GM19351 (cell line): ENCODE data around the gene SYNPO.

Experiments used
- ATAC-seq: cut with Tn5 transposase; IDR thresholded peaks from one replicate; pipeline ENCODE4 v1.9.1; 2021; ENCODE audit warnings: mild to moderate bottlenecking, moderate library complexity; ENCODE audit not compliant: unreplicated experiment

SYNPO gene

DNA sequence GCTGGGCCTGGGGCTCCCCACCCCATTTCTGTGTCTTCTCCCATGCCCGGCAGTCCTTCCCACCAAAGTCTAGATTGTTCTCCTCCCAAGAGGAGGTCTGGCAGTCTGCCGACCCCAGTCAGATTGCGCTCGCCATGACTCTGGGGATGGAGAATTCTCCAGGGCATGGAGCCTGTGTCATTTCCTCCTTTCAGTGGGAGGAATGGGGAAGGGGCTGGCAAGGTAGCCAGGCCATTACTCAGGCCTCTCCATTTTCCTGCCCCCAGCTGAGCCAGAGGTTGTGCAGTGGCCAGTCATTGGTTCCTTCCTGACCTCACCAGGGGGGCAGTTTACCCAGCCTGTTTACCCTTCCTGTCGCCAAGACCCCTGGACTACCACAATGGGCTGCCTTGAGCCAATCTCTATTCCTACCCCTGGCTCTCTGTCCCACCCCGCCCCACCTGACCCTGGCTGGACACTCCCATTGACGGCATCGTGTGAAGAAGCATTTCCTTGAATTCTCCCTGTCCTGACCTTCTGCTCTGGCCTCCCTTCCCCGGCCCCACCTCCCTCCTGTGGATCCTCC is 628 bp downstream of the SYNPO start:
- no peak for ATAC-seq

DNA sequence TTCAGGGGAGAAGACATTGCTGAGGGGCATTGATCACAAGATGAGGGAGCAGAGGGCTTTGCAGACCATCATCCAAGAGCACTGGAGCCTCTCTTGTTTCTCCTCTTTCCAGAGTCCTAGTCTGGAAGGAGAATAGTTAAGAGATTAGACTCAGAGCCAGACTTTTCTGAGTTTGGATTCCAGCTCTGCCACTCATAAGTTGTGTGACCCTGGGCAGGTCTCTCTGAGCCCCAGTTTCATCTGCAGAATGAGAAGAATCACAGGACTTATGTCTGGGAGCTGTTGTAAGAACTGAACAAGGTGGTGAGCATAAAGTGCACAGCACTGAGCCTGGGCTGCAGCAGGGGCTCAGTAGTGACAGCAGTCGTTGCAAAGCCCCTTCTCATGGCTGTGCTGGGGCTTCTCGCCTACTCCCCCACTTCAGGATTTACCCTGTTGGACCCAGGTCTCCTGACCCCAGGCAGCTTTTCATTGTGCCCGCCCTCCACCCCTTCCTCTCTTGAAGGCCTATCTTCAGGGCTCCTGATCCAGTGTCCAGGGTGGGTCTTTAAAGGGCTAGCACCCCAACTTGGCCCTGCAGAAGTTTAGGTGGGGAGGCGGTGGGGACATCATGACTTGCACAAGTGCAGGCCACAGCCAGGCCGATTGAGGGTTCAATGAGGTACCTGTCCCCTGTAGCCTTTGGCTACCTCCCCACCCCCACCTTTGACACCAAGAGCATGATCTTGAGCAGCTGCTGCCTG is 1.5 kb downstream of the SYNPO start:
- no peak for ATAC-seq

DNA sequence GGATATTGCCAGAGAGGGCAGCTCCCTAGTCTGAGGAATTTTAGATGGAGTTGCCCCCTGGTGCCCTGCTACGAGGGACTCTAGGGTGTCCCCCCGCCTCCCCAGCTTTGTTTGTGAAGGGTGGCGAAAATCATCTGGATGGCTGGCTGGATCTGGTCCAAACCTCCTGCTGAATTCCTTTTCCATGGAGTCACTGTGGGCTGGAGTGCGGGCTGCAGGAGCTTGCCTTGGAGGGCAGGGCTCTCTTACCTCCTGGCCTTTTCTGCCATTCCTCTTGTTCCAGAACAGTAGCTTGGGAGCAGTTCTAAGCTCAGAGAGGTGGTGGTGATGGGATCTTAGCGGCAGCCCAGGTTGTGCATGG is 2.1 kb downstream of the SYNPO start:
- ATAC-seq, result no peak

DNA sequence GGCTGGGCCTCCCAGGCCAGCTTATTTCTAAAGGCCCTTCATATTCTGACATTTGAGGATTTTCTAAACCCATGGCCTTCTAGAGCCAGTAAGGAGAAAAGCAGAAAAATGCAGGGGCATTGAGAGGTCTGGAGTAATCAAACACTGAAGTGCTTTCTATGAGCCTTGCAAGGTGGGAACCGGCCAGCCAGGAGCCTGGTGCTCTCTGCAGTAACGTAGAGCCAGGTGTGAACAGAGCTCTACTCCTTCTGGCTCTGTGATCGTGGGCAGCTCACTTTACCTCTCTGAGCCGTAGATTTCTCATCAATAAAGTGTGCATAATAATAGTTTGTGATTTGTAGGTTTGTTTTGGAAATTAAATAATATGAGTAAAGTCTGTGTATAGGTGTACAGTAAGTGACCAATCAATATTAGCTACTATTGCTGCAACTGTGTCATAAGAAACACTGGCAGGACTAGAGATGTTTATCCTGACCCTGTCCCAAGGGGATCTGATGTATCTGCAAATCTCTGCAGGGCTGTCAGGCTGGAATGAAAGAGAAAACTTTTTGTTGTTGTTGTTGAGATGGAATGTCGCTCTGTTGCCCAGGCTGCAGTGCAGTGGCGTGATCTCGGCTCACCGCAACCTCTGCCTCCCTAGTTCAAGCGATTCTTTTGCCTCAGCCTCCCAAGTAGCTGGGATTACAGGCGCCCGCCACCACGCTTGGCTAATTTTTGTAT is 2.7 kb downstream of the SYNPO start:
- ATAC-seq, result no peak

DNA sequence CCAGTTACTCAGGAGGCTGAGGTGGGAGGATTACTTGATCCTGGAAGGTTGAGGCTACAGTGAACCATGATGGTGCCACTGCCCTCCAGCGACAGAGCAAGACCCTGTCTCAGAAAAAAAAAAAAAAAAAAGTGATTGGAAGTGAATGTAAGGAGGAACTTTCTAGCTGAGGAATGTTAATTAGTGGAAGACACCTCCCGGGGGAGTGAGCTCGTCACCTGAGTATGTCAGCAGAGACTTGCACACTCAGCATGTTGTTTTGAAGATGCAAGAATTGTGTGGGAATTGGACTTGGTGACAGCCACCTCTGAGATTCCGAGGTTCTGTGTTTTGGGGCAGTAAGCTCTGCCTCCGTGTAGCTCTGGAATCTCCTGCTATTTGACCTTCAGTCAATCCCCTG is 3.6 kb downstream of the SYNPO start:
- no peak for ATAC-seq

DNA sequence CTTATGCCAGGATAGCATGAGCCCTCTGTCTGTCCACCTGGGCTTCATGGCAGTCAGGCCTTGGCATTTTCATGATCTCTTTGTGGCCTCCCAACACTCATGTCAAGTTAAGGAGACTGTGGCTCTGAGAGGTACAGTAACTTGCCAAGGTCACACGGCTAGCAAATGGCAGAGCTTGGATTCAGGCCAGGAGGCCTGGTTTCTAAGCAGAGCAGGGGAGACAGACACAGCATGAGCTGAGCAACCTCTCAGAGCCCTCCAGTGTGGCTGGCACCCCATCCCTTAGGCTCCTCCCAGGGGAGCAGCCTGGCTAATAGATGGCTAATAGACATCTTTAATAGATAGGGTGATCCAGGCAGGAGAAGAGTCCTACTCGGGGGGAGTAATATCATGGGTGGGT is 4.1 kb downstream of the SYNPO start:
- ATAC-seq, result no peak

DNA sequence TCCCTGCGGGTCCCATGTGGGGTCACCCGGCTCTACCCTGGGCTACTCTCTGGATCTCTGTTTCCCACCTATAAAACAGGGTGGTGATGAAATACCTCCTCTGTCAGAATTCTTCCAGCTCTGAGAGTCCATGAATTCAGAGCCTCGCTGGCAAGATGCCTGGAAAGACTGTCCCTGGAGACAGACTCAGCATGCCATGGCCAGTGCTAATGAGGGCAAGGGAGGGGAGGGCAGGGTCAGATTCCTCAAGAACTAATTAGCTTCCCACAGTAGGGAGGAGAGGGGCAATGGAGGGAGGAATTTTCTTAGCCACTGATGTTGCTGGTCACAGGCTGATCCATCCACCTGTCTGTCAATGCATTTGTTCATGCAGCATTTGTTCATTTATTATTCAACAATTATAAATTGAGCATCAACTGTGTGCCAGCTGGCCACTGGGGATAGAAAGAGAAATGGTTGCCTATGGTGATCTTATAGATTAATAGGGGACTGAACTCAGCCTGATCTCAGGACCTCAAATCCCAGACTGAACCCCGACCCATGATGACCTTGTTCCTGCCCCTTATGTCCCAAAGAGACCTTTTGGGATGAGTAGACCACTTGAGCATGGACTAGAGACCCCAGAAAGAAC is 4.7 kb downstream of the SYNPO start:
- no peak for ATAC-seq

DNA sequence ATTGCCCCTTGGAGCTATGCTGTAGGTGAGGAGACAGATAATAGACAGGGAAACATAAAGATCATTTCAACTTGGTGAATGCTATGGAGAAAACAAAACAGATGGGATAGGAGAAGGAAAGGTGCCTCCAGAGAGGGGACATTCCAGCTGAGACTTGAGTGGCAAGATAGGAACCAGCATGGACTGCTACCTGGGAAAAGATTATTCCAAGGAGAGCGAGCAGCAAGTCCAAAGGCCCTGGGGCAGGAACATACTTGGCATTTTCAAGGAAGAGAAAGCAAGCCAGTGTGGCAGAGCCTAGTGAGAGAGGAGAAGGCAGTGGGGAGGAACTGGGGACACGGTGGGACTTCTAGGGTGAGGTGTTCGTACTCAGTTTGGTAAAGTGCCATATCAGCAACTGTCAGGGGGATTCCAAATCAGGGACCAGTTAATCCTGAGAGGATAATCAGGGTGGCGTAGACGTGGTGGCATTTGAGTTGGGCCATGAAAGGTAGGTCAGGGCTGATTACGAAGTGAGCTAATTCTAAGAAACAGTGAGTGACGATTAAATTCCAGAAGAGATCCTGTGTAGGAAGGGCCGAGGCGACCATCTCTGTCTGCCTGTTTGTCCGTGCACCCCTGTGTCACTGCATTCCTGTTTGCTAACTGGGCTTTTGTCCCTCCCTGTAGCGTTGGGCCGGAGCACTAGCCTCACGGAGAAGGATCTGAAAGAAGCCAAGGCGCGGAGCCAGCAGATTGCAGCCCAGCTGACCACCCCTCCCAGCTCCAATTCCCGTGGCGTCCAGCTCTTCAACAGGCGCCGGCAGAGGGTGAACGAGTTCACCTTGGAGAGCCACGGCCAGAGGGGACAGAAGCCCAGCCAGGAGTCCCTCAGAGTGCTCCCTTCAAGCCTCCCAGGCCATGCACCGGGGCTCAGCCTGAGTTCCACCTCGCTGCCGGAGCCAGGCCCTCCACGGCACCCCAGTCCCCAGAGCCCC is 7.1 kb downstream of the SYNPO start:
- no peak for ATAC-seq

DNA sequence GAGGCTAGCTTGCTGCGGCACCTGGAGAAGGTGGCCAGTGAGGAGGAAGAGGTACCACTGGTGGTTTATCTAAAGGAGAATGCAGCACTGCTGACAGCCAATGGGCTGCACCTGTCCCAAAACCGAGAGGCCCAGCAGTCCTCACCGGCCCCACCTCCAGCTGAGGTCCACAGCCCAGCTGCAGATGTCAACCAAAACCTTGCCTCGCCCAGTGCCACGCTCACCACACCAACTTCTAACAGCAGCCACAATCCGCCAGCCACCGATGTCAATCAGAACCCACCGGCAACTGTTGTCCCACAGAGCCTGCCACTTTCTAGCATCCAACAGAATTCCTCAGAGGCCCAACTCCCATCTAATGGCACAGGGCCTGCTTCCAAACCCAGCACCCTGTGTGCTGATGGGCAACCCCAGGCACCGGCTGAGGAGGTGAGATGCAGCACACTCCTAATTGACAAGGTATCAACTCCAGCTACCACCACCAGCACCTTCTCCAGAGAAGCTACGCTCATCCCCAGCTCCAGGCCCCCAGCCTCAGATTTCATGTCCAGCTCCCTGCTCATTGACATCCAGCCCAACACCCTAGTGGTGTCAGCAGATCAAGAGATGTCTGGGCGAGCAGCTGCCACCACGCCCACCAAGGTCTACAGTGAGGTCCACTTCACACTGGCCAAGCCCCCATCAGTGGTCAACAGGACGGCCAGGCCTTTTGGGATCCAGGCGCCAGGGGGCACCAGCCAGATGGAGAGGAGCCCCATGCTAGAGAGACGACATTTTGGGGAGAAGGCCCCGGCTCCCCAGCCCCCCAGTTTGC is 8.0 kb downstream of the SYNPO start:
- ATAC-seq, result no peak

DNA sequence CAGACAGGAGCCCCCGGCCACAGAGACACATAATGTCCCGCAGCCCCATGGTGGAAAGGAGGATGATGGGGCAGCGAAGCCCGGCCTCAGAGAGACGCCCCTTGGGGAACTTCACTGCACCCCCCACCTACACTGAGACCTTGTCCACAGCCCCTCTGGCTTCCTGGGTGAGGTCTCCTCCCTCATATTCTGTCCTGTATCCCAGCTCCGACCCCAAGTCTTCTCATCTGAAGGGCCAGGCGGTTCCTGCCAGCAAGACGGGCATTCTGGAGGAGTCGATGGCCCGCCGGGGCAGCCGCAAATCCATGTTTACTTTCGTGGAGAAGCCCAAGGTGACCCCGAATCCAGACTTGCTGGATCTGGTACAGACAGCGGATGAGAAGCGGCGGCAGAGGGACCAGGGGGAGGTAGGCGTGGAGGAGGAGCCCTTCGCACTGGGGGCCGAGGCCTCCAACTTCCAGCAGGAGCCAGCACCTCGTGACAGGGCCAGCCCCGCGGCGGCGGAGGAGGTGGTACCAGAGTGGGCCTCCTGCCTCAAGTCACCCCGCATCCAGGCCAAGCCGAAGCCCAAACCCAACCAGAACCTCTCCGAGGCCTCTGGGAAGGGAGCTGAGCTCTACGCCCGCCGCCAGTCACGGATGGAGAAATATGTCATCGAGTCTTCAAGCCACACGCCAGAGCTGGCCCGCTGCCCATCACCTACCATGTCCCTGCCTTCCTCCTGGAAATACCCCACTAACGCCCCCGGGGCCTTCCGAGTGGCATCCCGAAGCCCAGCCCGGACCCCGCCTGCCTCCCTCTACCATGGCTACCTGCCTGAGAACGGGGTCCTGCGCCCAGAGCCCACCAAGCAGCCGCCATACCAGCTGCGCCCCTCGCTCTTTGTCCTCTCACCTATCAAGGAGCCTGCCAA is 8.9 kb downstream of the SYNPO start:
- ATAC-seq, result no peak

DNA sequence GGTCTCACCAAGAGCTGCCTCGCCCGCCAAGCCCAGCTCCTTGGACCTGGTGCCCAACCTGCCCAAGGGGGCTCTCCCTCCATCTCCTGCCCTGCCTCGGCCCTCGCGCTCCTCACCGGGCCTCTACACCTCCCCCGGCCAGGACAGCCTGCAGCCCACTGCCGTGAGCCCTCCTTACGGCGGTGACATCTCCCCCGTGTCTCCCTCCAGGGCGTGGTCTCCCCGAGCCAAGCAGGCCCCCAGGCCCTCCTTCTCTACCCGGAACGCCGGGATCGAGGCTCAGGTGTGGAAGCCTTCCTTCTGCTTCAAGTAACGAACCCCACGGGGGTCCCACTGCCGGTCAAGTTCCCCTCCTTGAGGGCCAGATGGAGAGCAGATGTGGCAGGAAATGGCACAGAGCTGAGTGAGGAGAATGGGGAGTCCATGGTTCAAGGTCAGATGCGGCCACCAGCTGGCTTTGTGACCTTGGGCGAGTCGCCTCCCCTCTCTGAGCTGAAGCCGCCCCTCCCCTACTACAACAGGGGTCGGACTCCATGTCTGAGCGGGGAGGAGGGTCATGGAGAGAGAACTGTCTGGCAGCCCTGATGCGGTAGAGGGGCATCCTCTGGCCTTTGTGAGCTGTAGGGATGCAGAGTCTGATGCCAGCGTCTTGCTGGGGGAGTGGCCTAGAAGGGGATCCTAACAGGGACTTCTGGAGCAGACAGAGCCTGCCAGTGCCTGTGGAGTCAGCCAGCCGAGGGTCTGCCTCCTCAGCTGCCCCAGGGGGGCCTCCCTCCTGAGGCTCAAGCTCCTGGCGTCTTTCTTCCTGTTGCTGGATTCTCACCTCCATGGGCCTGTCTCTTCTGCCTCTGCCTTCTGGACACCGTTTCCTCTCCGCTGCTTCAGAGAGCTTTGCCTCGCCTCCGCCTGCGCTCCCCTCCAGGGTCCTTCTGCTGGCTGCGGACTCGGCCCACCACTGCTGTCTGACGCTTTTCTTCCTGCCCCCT is 9.9 kb downstream of the SYNPO start:
- no peak for ATAC-seq

DNA sequence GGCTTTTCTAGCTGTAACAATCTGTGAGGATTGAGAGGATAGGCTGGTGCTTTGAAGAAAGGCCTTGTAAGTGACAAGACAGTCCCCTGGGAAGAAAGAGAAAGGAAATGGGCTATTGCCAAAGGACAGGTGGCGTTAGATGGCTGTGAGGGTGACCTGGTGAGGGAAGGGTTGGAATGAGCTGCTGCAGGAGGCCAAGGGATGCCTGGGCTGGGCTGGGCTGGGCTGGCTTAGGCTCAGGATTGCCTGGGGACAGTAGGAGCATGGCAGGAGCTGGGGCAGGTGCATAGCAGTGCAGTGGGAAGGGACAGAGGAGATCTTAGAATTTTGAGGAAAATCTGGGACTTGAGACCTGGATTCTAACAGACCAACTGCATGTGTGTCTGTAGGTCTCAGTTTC is 10.9 kb downstream of the SYNPO start:
- no peak for ATAC-seq

DNA sequence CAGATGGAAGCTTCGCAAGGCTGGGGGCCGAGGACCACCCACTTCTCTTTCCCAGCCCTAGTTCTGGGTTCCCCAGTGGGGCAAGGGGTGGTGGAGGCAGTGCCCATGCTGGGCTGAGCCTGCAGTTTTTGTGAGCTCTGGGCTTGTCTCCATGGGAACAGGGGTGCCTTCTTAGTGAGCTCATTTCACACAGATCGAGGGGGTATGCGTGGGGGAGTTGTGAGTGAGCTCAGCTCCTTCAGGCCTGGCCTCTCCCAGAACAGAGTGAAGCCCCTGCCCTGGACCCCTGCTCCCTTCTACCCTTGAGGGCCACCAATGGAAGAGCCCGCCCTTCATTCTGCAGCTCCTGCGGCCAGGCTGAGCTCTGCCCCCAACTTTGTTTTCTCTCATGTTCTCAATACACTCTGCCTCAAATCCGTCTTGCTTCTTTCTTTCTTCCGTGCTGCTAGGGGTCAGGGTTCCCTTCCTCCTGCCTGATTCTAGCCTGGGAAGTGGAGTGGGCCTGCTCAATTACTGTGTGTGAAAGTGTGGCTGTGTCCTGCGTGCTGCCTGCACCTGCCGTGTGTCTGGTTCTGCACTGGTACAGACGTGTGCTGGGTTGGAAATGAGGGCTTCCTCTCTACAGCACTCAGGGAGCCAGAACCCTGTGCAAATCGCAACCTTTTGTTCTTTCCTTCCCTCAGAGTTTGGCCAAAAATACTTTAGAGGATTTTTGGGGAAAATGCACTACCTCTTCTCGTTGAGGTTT is 11.6 kb downstream of the SYNPO start:
- ATAC-seq, result no peak

DNA sequence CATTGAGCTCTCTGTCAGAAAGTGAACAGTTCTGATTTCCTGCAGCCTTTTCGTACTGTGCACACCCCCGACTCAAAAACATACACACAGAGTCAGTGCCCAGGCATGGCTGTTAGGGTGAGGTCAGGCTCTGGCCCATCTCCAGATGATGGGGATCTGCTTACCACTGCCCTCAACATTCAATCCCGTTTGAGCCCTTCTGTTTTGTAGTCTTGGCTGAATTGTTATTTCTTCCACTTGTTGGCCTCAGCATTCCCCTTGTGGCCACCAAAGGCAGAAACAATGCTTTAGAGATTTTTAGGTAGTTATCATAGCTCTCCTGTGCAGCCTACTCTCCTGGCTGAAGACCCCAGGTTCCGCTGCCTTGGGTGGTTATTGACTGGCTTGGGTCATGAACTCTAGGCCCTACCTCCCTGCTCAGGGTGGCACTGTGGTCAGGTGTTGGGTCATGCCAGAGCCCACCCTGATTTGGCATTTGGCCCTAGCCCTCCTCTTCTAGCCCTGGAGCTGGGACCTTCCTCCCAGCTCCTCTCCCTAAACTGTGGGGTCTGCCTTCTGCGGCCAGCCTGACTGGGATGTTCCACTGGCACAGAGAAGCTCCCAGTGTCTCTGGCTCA is 12.8 kb downstream of the SYNPO start:
- no peak for ATAC-seq

DNA sequence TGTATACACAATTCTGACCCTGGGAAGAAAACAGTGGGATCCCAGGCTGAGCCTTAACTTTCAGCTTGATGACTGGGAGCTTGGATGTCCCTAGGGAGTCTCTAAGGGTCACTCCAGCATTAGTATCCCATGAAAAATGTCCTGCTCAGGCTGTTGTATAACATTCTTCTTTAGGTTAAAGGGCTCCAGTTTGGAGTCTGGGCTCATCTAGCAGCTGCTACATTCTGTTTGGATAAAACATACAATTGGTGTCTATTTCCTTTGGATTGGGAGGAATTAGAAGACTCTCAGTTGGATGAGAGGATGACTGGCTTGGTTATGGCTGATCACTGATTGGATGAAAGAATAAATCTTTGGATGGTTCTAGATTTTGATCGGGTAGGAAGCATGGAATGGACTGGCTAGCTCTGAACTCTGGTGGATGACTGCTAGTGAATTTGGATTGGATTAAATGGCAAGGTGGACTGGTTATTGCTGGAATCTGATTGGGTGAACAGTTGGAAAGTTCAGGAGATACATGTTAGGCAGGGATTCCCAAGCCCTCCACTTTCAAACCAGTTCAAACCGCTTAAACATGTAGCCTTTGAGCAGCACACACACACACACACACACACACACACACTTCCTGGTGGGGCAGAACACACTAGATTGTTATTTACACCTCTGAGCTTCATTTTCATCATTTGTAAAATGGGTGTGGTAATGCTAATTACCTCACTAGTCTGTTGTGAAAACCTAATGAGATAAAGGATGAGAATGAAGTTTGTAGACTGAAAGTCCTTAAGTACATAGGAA is 13.5 kb downstream of the SYNPO start:
- no peak for ATAC-seq

DNA sequence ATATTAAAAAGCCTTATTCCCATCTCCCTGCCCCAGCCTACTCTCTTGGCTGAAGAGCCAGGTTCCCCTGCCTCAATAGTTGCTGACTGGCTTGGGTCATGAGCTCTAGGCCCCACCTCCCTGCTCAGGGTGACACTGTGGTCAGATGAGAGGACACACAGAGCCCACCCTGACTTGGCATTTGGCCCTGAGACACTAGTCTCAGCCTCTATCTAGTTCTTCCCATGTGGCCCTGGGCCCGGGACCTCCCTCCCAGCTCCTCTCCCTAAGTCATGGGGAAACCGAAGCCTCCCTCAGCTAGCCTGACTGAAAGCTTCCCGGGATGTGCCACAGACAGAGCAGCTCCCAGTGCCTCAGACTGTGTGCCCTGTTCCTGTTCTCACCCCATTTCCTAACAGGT is 14.8 kb downstream of the SYNPO start:
- no peak for ATAC-seq
